ENCODE results near the gene SARS1. TPM values are rescaled to one million over a fixed set of nuclear protein-coding genes. Genes with fewer than 3 reads are reported as not detected.
A peak's percentile ranks its signal among the peaks of the same experiment; 100 is the strongest.

The SARS1 gene
- polyA plus RNA-seq, 1 experiment = 301 TPM

- DNase-seq (ENCODE audit: low read depth, low spot score) = no peak
- Histone ChIP-seq H3K4me3 (ENCODE audit: low read depth, low read length) (no peak overlapping the region), H3K27ac (ENCODE audit: low read depth, low read length) (no peak overlapping the region), H3K27me3 (ENCODE audit: control insufficient read depth, insufficient read depth, low read length) (no peaks in the 10 kb centered on the region), H3K9me3 (ENCODE audit: control insufficient read depth, insufficient read depth, low read length) (peaks cover 17% of the 10 kb centered on the region)
- no peak for TF ChIP-seq CTCF (IDR thresholded peaks at IDR 0.05; ENCODE audit: low read depth, low read length)
- CTCF ChIA-PET = interaction anchor here (0.6 to 2.3 kb wide), 4 partner anchors 10 to 286 kb away, joined by 5 to 17 read pairs (median 8); no protein-coding TSS in a partner anchor
- POLR2A ChIA-PET = no interaction called here
These were observed 40.9 kb downstream of the SARS1 start for GRCh38 chr1:109254621-109255096.

- TF ChIP-seq CTCF (IDR thresholded peaks at IDR 0.05; ENCODE audit: low read depth, low read length) = peak; percentile 17; the same call in 1 of the 2 replicates
- Histone ChIP-seq H3K27me3 (ENCODE audit: control insufficient read depth, insufficient read depth, low read length) (no peaks in the 10 kb centered on the region), H3K9me3 (ENCODE audit: control insufficient read depth, insufficient read depth, low read length) (peaks cover 17% of the 10 kb centered on the region), H3K4me3 (ENCODE audit: low read depth, low read length) (no peak overlapping the region), H3K27ac (ENCODE audit: low read depth, low read length) (no peak overlapping the region)
- ChIA-PET CTCF (interaction anchor here (0.6 to 2.4 kb wide), 5 partner anchors 9 to 277 kb away, joined by 3 to 17 read pairs (median 6); no protein-coding TSS in a partner anchor), POLR2A (no interaction called here)
- no peak for DNase-seq (ENCODE audit: low read depth, low spot score)
These were observed 41.5 kb downstream of the SARS1 start for GRCh38 chr1:109255097-109255651.

GRCh38 chr1:109255678-109256077 is 42.0 kb downstream of the SARS1 start:
- POLR2A ChIA-PET = no interaction called here
- Histone ChIP-seq H3K9me3 (ENCODE audit: control insufficient read depth, insufficient read depth, low read length) (peaks cover 15% of the 10 kb centered on the region), H3K4me3 (ENCODE audit: low read depth, low read length) (no peak overlapping the region), H3K27ac (ENCODE audit: low read depth, low read length) (no peak overlapping the region), H3K27me3 (ENCODE audit: control insufficient read depth, insufficient read depth, low read length) (no peaks in the 10 kb centered on the region)
- CTCF ChIA-PET = interaction anchor here (0.6 to 2.4 kb wide), 5 partner anchors 9 to 277 kb away, joined by 3 to 17 read pairs (median 6); no protein-coding TSS in a partner anchor
- TF ChIP-seq CTCF (IDR thresholded peaks at IDR 0.05; ENCODE audit: low read depth, low read length) = no peak
- no peak for DNase-seq (ENCODE audit: low read depth, low spot score)

GRCh38 chr1:109256085-109256484 is 42.4 kb downstream of the SARS1 start:
- TF ChIP-seq CTCF (IDR thresholded peaks at IDR 0.05; ENCODE audit: low read depth, low read length) = no peak
- Histone ChIP-seq H3K27me3 (ENCODE audit: control insufficient read depth, insufficient read depth, low read length) (no peaks in the 10 kb centered on the region), H3K27ac (ENCODE audit: low read depth, low read length) (no peak overlapping the region), H3K4me3 (ENCODE audit: low read depth, low read length) (no peak overlapping the region), H3K9me3 (ENCODE audit: control insufficient read depth, insufficient read depth, low read length) (peaks cover 14% of the 10 kb centered on the region)
- POLR2A ChIA-PET = no interaction called here
- CTCF ChIA-PET = interaction anchor here (0.6 to 2.4 kb wide), 2 partner anchors 268 to 276 kb away, joined by 4 to 7 read pairs; no protein-coding TSS in a partner anchor
- DNase-seq (ENCODE audit: low read depth, low spot score) = no peak

GRCh38 chr1:109256971-109257681 is 43.4 kb downstream of the SARS1 start:
- DNase-seq (ENCODE audit: low read depth, low spot score) = no peak
- Histone ChIP-seq H3K27ac (ENCODE audit: low read depth, low read length) (no peak overlapping the region), H3K4me3 (ENCODE audit: low read depth, low read length) (no peak overlapping the region), H3K27me3 (ENCODE audit: control insufficient read depth, insufficient read depth, low read length) (no peaks in the 10 kb centered on the region), H3K9me3 (ENCODE audit: control insufficient read depth, insufficient read depth, low read length) (peaks cover 6% of the 10 kb centered on the region; the same call in 1 of the 2 replicates)
- no peak for TF ChIP-seq CTCF (IDR thresholded peaks at IDR 0.05; ENCODE audit: low read depth, low read length)
- ChIA-PET POLR2A (interaction anchor here (0.6 kb wide), 1 partner anchor 31 kb away, joined by 7 read pairs; no protein-coding TSS in a partner anchor), CTCF (interaction anchor here (0.7 to 2.4 kb wide), 4 partner anchors 104 to 275 kb away, joined by 3 to 9 read pairs (median 6); partner anchors contain the start of gene SORT1)
